Measurements from ENCODE around the gene KRT74.

Gene KRT74

DNA sequence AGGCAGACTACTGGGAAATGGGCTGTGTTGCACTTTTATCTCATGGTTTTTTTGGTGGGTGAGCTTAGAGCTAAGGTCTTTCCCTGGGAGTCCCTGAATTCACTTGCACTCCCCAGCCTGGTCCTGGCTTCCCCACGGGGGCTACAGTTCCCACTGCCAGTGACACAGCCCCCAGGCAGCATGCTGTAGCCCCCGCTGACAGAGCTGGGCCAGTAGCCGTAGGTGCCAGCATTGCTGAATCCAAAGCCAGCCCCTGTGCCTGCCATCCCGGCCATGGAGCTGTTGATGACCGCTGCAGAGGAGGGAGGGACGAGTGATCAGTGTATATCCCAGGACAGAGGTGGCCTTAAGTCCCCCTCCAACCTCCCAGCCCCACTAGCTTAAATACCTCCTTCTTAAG is 34.5 kb upstream of the KRT74 start:
- ATAC-seq (ENCODE audit: insufficient read depth, low read depth), result no peak
- no peaks in the 10 kb centered on the region for H3K4me1 ChIP-seq (ENCODE audit: insufficient read depth, low read length)
- no peak overlapping the region for H3K27ac ChIP-seq (ENCODE audit: low read length)
- H3K9me3 ChIP-seq (ENCODE audit: insufficient read depth, low read length, severe bottlenecking), result no peaks in the 10 kb centered on the region
- DNase-seq, result no peak
- H3K79me2 ChIP-seq (ENCODE audit: insufficient read depth, low read length), result no peaks in the 10 kb centered on the region
- 0 out of 2 replicates have a peak, but pooled peaks cover 3% of the 10 kb centered on the region for H4K20me1 ChIP-seq (ENCODE audit: insufficient read depth, low read length)
- H3K4me2 ChIP-seq (ENCODE audit: insufficient read depth, low read length), result no peak overlapping the region
- TF ChIP-seq EZH2 (IDR thresholded peaks at IDR 0.05; ENCODE audit: borderline replicate concordance, low read depth, low read length, severe bottlenecking), result no peak
- TF ChIP-seq, protein P1, sequence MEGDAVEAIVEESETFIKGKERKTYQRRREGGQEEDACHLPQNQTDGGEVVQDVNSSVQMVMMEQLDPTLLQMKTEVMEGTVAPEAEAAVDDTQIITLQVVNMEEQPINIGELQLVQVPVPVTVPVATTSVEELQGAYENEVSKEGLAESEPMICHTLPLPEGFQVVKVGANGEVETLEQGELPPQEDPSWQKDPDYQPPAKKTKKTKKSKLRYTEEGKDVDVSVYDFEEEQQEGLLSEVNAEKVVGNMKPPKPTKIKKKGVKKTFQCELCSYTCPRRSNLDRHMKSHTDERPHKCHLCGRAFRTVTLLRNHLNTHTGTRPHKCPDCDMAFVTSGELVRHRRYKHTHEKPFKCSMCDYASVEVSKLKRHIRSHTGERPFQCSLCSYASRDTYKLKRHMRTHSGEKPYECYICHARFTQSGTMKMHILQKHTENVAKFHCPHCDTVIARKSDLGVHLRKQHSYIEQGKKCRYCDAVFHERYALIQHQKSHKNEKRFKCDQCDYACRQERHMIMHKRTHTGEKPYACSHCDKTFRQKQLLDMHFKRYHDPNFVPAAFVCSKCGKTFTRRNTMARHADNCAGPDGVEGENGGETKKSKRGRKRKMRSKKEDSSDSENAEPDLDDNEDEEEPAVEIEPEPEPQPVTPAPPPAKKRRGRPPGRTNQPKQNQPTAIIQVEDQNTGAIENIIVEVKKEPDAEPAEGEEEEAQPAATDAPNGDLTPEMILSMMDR (IDR thresholded peaks at IDR 0.05; ENCODE audit: borderline replicate concordance, extremely low read depth, low read length, poor library complexity, severe bottlenecking), result no peak
- H3K36me3 ChIP-seq (ENCODE audit: insufficient read depth, low read length), result no peaks in the 10 kb centered on the region
- H2AFZ ChIP-seq (ENCODE audit: low read depth, low read length), result no peak overlapping the region
- peaks cover 29% of the 10 kb centered on the region for H3K27me3 ChIP-seq (ENCODE audit: insufficient read depth, low read length, poor library complexity)
- no peak overlapping the region for H3K9ac ChIP-seq (ENCODE audit: low read depth, low read length)
- H3K4me3 ChIP-seq (ENCODE audit: low read depth in 1 of 2, low read length in 2 of 2), result no peak overlapping the region

DNA sequence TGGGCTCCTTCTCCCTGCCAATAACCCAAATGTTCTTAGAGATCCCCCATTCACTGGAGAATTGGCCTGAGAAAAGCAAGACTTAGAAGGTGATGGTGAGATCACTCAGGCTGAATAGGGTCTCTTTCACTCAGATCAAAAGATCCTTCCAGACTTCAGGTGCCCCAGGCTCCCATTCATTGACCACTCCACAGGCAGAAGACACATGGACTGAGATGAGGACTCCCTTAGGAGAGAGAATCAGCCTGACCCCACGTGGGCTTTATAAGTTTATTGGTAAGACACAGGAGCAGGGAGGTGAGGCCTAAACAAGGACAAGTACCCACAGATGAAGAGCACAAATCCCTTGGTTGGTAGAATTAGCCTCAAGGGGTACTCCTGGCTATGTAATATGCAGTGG is 33.7 kb upstream of the KRT74 start:
- no peak overlapping the region for H3K9ac ChIP-seq (ENCODE audit: low read depth, low read length)
- no peaks in the 10 kb centered on the region for H3K4me1 ChIP-seq (ENCODE audit: insufficient read depth, low read length)
- no peaks in the 10 kb centered on the region for H3K79me2 ChIP-seq (ENCODE audit: insufficient read depth, low read length)
- H3K4me3 ChIP-seq (ENCODE audit: low read depth in 1 of 2, low read length in 2 of 2), result no peak overlapping the region
- no peak for ATAC-seq (ENCODE audit: insufficient read depth, low read depth)
- H3K27me3 ChIP-seq (ENCODE audit: insufficient read depth, low read length, poor library complexity), result peaks cover 25% of the 10 kb centered on the region
- no peak overlapping the region for H2AFZ ChIP-seq (ENCODE audit: low read depth, low read length)
- no peak overlapping the region for H3K4me2 ChIP-seq (ENCODE audit: insufficient read depth, low read length)
- TF ChIP-seq EZH2 (IDR thresholded peaks at IDR 0.05; ENCODE audit: borderline replicate concordance, low read depth, low read length, severe bottlenecking), result no peak
- TF ChIP-seq, protein P1 (IDR thresholded peaks at IDR 0.05; ENCODE audit: borderline replicate concordance, extremely low read depth, low read length, poor library complexity, severe bottlenecking), result no peak
- no peaks in the 10 kb centered on the region for H3K9me3 ChIP-seq (ENCODE audit: insufficient read depth, low read length, severe bottlenecking)
- no peaks in the 10 kb centered on the region for H3K36me3 ChIP-seq (ENCODE audit: insufficient read depth, low read length)
- no peak for DNase-seq
- 0 out of 2 replicates have a peak, but pooled peaks cover 3% of the 10 kb centered on the region for H4K20me1 ChIP-seq (ENCODE audit: insufficient read depth, low read length)
- H3K27ac ChIP-seq (ENCODE audit: low read length), result no peak overlapping the region

GRCh38 chr12:52606581-52607218 is 33.1 kb upstream of the KRT74 start:
- no peak overlapping the region for H3K4me3 ChIP-seq (ENCODE audit: low read depth in 1 of 2, low read length in 2 of 2)

More at GRCh38 chr12:52606581-52607218, 33.1 kb upstream of the KRT74 start:
- no peaks in the 10 kb centered on the region for H3K4me1 ChIP-seq (ENCODE audit: insufficient read depth, low read length)
- no peak overlapping the region for H3K4me2 ChIP-seq (ENCODE audit: insufficient read depth, low read length)
- no peaks in the 10 kb centered on the region for H3K79me2 ChIP-seq (ENCODE audit: insufficient read depth, low read length)
- no peaks in the 10 kb centered on the region for H3K36me3 ChIP-seq (ENCODE audit: insufficient read depth, low read length)
- no peak overlapping the region for H3K9ac ChIP-seq (ENCODE audit: low read depth, low read length)
- no peak for ATAC-seq (ENCODE audit: insufficient read depth, low read depth)
- peaks cover 25% of the 10 kb centered on the region for H3K27me3 ChIP-seq (ENCODE audit: insufficient read depth, low read length, poor library complexity)
- no peak for TF ChIP-seq EZH2 (IDR thresholded peaks at IDR 0.05; ENCODE audit: borderline replicate concordance, low read depth, low read length, severe bottlenecking)
- TF ChIP-seq, protein P1 (IDR thresholded peaks at IDR 0.05; ENCODE audit: borderline replicate concordance, extremely low read depth, low read length, poor library complexity, severe bottlenecking), result no peak
- no peak overlapping the region for H2AFZ ChIP-seq (ENCODE audit: low read depth, low read length)
- 0 out of 2 replicates have a peak, but pooled peaks cover 3% of the 10 kb centered on the region for H4K20me1 ChIP-seq (ENCODE audit: insufficient read depth, low read length)
- DNase-seq, result no peak
- H3K27ac ChIP-seq (ENCODE audit: low read length), result no peak overlapping the region
- no peaks in the 10 kb centered on the region for H3K9me3 ChIP-seq (ENCODE audit: insufficient read depth, low read length, severe bottlenecking)
